PC-3 (cell line): ENCODE measurements around the gene TFG.

Source experiments
- CTCF ChIP-seq: fragments of 300-600 bp; sonication (generic); conservative IDR thresholded peaks from 2 replicates; pipeline ENCODE4 v1.5.1; 2017; ENCODE audit warnings: antibody characterized with exemption, low read depth, mild to moderate bottlenecking, low read length
- EZH2phosphoT487 ChIP-seq: fragments of 300-600 bp; sonication (generic); IDR thresholded peaks from 2 replicates; pipeline ENCODE4 v1.6.1; 2018; ENCODE audit warnings: mild to moderate bottlenecking, antibody characterized with exemption, low read length, borderline replicate concordance

GRCh38 chr3:100759950-100760349 is 50.7 kb downstream of the TFG start:
- TF ChIP-seq CTCF: no peak
- TF ChIP-seq EZH2phosphoT487: no peak
